HG02610 (cell line): ENCODE data around the gene SEMA3A.

Source experiments
- ATAC-seq: cut with Tn5 transposase; IDR thresholded peaks from one replicate; pipeline ENCODE4 v1.9.1; 2021; ENCODE audit warnings: mild to moderate bottlenecking, moderate library complexity; ENCODE audit not compliant: unreplicated experiment

SEMA3A gene

DNA sequence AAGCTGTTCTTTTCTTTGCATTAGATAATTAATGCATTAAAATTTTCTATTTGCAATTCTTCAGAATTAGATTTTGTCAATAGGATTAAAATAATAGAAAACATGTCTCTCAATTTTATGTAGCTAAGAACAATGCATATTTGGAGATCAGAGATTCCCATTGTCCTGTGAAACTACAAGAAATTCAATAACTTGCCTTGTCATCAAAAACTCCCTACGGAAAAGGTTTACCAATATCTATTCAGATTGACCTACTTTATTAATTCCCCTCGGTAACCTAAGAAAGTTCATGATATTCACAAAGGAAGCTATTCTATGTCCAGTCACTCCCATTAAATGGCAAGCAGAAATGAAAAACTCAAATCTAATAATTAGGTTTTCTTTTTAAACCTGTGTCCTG is 172.6 kb downstream of the SEMA3A start:
- ATAC-seq = no peak

DNA sequence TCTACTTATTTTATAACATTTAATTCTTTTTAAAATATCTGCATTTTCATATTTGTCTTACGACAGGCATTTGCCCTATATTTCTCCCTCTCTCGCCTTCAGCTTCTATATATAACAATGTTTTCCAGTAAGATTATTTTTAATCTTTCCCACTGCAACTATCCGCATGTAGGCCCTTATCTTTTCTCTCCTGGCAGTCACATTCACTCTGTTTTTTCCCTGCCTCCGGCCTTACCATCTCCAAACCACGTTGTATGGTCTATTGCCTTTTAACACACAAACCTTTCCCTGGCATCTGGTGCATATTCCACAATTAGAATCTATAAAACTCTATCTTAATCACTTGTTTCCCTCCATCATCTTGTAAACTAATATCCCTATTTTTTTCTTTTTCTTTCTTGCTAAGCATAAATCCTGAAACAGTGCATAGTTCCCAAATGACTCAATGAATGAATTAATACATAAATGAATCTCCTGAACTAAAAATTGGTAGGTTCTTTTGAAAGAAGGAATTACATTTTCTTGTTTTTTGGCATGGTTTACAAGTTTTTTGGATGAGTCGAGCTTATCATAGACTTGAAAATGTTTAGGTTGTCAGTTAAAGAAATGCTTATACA is 173.2 kb downstream of the SEMA3A start:
- no peak for ATAC-seq

- no peak for ATAC-seq
These were observed 176.9 kb downstream of the SEMA3A start for GRCh38 chr7:84017651-84018050.

DNA sequence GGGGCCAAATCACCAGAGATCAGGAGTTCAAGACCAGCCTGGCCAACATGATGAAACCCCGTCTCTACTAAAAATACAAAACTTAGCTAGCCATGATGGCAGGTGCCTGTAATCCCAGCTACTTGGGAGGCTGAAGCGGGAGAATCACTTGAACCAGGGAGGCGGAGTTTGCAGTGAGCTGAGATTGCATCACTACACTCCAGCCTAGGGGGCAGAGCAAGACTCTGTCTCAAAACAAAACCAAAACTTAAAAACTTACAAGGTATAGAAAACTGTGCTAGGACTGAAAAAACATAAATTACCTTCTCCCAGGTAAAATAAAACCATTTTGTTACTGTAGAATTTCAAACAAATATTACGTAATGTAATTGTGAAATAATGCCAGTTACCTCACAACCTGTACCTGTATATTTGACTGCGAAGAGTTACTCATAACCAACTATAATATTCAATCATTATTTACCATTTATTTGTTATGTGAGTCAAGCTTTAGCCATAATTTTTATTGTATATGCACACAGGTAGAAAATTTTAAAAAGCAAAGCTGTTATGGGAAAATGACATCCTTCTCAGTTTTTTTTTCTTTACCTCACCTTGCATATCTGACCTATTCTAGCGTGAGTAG is 180.9 kb downstream of the SEMA3A start:
- ATAC-seq = no peak

DNA sequence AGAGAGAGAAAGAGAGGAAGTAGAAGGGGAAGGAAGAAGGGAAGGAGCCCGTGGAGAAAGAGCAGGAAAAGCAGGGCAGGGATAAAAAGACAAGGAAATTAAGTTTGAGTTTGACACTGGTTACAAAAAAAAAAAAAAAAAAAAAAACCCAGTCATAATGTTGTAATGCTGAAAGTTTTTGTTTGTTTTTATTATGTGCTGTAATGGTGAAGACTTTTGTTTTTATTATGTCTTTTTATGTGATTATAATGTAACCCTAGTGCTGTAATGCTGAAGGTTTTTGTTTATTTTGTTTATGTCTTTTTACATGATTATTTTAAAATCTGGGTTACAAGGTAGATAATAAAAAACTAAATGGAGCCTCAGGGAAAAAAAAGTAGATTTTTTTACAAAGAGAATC is 184.8 kb downstream of the SEMA3A start:
- no peak for ATAC-seq

DNA sequence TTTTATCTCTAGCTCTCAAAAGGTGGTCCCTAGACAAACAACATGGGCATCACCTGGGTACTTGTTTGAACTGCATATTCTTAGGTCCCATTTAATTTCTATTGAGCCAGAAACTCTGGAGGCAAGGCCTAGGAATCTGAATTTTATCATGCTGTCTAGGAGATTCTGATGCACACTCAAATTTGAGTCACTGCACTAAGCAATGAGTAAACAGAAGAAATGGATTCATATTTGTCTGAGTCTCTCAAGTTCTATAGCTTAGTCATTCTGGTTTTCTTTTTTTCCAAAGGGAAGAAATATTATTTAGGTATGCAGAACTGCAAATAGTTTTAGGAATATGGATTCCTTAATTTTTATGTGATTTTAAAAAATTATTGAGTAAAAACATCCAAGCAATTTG is 185.5 kb downstream of the SEMA3A start:
- no peak for ATAC-seq

GRCh38 chr7:84003191-84003590 is 191.4 kb downstream of the SEMA3A start:
- no peak for ATAC-seq

- no peak for ATAC-seq
These were observed 192.2 kb downstream of the SEMA3A start for GRCh38 chr7:84002348-84002747.

- no peak for ATAC-seq
These were observed 197.7 kb downstream of the SEMA3A start for GRCh38 chr7:83996879-83997278.

DNA sequence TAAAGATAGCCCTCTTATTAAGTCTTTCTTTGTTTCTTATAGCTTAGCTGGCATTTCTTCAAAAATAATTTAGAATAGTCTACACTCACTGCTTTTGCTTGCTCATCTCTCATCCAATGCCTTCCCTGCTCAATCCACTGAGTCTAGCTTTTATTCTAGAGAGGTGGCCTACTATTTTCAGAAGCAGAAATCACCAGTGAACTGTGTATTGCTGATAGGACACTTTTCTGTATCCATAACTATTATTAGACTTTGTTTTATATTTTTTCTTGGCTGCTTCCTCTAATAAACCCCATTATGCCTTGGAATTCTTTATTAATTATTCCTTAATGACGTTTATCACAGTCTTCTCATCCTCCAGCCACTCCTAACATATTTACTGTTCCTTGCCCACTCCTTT is 206.8 kb downstream of the SEMA3A start:
- no peak for ATAC-seq

- ATAC-seq = no peak
These were observed 208.8 kb downstream of the SEMA3A start for GRCh38 chr7:83985821-83986220.

DNA sequence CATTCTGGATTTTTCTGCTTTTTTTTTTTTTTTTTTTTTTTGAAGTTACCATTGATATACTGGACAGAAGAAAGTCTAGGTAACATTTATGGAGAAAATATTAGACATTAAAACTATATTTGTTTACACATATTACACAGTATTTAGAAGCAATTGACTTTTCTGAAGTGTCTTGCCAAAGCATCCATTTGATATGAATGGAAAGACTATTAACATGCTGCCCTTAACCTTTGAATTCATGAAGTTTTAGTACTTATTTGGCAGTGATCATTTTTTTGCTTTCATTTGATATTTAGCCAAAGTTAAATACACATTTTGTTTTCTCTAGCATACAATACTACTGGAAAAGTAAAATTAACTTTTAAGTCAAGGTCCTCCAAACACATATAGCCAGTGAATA is 210.0 kb downstream of the SEMA3A start:
- no peak for ATAC-seq

- ATAC-seq = no peak
These were observed 210.5 kb downstream of the SEMA3A start for GRCh38 chr7:83984076-83984475.

DNA sequence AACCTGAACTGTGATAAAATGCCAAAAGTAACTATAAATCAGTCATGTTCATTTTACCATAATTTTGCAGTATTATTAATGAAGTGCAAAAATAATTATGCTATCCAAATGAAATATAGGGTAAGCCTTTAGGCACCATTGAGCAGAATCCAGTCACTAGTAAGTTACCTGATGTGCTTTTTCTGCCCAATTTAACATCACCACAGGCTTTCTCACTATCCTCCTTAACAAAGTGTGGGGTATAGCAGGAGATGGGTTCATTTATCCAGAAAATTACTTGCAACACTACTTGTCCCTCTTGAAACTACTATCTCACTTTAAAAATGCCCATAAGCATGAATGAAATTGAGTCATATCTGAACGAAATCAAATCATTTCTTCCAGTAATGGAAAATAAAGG is 211.0 kb downstream of the SEMA3A start:
- no peak for ATAC-seq

- peak; percentile 89 for ATAC-seq
These were observed 218.3 kb downstream of the SEMA3A start for GRCh38 chr7:83976302-83976701.

- ATAC-seq = no peak
These were observed 224.5 kb downstream of the SEMA3A start for GRCh38 chr7:83970081-83970480.

DNA sequence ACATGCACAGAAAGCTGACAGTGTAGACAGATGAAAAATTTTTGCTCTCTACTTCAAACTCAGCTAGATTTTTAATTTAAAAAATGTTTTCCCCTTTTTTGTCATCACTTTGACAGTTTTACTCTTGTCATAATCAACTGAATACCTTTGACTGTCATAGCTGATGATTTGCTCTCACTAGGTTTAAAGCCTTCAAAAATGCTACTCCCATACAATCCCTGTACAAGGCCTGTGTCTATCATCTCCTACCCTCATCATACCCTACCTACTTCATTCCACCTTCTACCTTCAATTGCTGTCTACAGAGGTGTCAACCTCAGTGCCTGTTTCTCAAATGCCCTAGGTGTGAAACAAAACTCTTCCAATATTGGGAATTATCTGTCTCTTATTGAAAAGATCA is 230.3 kb downstream of the SEMA3A start:
- no peak for ATAC-seq

DNA sequence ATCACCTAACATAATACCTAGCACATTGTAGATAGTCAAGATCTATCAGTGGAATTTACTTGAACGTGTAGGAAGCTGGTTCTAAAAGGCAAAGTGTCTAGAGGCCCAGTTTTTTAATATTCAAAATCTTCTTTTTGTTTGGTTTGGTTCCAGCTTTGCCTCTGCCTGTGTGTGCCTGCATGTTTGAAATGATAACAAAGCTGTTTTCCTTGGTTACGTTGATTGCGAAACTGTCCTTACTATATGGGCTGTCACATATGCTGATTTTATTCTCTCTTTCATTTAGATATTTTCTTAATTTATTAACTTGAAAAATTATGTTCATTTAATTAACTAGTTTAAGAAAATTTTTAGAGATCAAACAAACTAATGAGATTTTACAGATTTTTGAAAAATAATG is 237.3 kb downstream of the SEMA3A start:
- no peak for ATAC-seq

GRCh38 chr7:83956104-83956503 is 238.5 kb downstream of the SEMA3A start:
- ATAC-seq = no peak

GRCh38 chr7:83952236-83952635 is 242.4 kb downstream of the SEMA3A start:
- no peak for ATAC-seq

- no peak for ATAC-seq
These were observed 247.3 kb downstream of the SEMA3A start for GRCh38 chr7:83947260-83947659.

- ATAC-seq = no peak
These were observed 247.8 kb downstream of the SEMA3A start for GRCh38 chr7:83946801-83947200.

- ATAC-seq = no peak
These were observed 253.3 kb downstream of the SEMA3A start for GRCh38 chr7:83941300-83941699.
